Common myeloid progenitor, CD34-positive (primary cell): ENCODE data around the gene HERC4.

Experiments used
- CTCF ChIA-PET: fragments of 350-600 bp; sonication (Branson Sonifier 250); formaldehyde crosslinking; loops from one replicate; lab custom pipeline; 2021; ENCODE audit warnings: antibody characterized with exemption; lab: Charles Lee
- POLR2A ChIA-PET: fragments of 350-600 bp; sonication (Branson Sonifier 250); formaldehyde crosslinking; loops from one replicate; lab custom pipeline; 2021; ENCODE audit warnings: antibody characterized with exemption; lab: Charles Lee
- DNase-seq, 3 donors: peaks; one replicate each; pipeline versions ENCODE4 v3.0.0 to v3.0.0-alpha.2; 2013
- H3K27ac ChIP-seq, 2 experiments: 1 replicate in 1 of 2; 2 replicates in 1 of 2; pipeline ENCODE4 v1.7.0; 2013; ENCODE audit warnings: inconsistent platforms in 2 of 2, low read length in 2 of 2, mild to moderate bottlenecking in 2 of 2, low read depth in 1 of 2, moderate library complexity in 1 of 2; ENCODE audit not compliant: severe bottlenecking in 2 of 2, insufficient read depth in 1 of 2, poor library complexity in 1 of 2
- H3K27me3 ChIP-seq, 5 experiments: replicated peaks in 2 of 5; 1 replicate in 3 of 5; 2 replicates in 2 of 5; pipeline versions ENCODE4 v1.6.1 to v1.7.0; 2013; ENCODE audit warnings: low read length in 4 of 5, mild to moderate bottlenecking in 2 of 5, moderate library complexity in 2 of 5, inconsistent platforms in 1 of 5; ENCODE audit not compliant: insufficient read depth in 5 of 5, control insufficient read depth in 4 of 5
- H3K36me3 ChIP-seq, 4 experiments: 1 replicate in 2 of 4; 2 replicates in 2 of 4; pipeline versions ENCODE4 v1.6.1 to v1.7.0; 2013; ENCODE audit warnings: low read length in 3 of 4, control low read depth in 1 of 4, mild to moderate bottlenecking in 1 of 4; ENCODE audit not compliant: control insufficient read depth in 4 of 4, insufficient read depth in 4 of 4
- H3K4me1 ChIP-seq, 4 experiments: 1 replicate in 3 of 4; 2 replicates in 1 of 4; pipeline versions ENCODE4 v1.6.1 to v1.7.1; 2013; ENCODE audit warnings: low read length in 3 of 4, mild to moderate bottlenecking in 3 of 4, control low read depth in 1 of 4, inconsistent platforms in 1 of 4, moderate library complexity in 1 of 4; ENCODE audit not compliant: control insufficient read depth in 4 of 4, insufficient read depth in 4 of 4; ENCODE audit errors: control extremely low read depth in 1 of 4
- H3K4me3 ChIP-seq, 7 experiments: 1 replicate in 4 of 7; 2 replicates in 3 of 7; pipeline versions ENCODE4 v1.5.1 to v1.7.0; 2013; ENCODE audit warnings: mild to moderate bottlenecking in 7 of 7, low read length in 6 of 7, moderate library complexity in 6 of 7, inconsistent platforms in 2 of 7, low read depth in 2 of 7, control low read depth in 1 of 7; ENCODE audit not compliant: insufficient read depth in 4 of 7, control insufficient read depth in 1 of 7; ENCODE audit errors: extremely low read depth in 1 of 7
- H3K9me3 ChIP-seq, 5 experiments: 1 replicate in 4 of 5; 2 replicates in 1 of 5; pipeline versions ENCODE4 v1.6.1 to v1.7.1; 2013; ENCODE audit warnings: low read length in 4 of 5, mild to moderate bottlenecking in 2 of 5, inconsistent platforms in 1 of 5, low read depth in 1 of 5, moderate library complexity in 1 of 5; ENCODE audit not compliant: control insufficient read depth in 4 of 5, insufficient read depth in 2 of 5; ENCODE audit errors: control extremely low read depth in 1 of 5
- WGBS: methylation state at CpG from one replicate; pipeline ENCODE4 v1.1.5; 2013; ENCODE audit not compliant: insufficient coverage; 5-methylcytosine and 5-hydroxymethylcytosine counted together

Gene HERC4

DNA sequence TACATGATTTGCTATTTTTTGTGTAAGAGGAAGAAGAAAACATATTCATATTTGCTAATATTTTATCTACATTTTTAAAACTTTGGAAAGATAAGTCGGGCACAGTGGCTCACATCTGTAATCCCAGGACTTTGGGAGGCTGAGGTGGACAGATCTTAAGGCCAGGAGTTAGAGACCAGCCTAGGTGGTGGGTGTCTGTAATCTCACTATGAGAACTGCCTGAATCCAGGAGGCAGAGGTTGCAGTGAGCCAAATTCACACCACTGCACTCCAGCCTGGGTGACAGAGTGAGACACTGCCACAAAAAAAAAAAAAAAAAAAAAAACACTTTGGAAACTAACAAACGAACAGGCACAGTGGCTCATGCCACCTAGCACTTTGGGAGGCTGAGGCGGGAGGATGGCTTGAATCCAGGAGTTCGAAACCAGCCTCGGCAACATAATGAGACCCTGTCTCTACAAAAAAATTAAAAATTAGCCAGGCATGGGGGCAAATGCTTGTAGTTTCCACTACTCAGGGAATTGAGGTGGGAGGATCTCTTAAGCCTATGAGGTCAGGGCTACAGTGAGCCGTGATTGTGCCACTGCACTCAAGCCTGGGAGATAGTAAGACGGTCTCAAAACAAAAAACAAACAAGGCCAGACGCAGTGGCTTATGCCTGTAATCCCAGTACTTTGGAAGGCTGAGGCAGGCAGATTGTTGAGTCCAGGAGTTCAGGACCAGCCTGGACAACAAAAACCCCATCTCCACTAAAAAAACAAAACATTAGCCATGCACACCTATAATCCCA lies 25.6 kb downstream of the HERC4 start:
- POLR2A ChIA-PET = no interaction called here
- H3K4me3 ChIP-seq = no peak overlapping the region
- no peaks in the 10 kb centered on the region for H3K27me3 ChIP-seq
- no peaks in the 10 kb centered on the region for H3K9me3 ChIP-seq
- CTCF ChIA-PET = no interaction called here
- WGBS = 96% methylated on average over 3 of the region's 8 CpGs
- no peak for DNase-seq
- H3K27ac ChIP-seq = no peak overlapping the region
- H3K4me1 ChIP-seq = peaks cover 0 to 10% (median 7%) of the 10 kb centered on the region in 4 experiments
- H3K36me3 ChIP-seq = no peaks in the 10 kb centered on the region

DNA sequence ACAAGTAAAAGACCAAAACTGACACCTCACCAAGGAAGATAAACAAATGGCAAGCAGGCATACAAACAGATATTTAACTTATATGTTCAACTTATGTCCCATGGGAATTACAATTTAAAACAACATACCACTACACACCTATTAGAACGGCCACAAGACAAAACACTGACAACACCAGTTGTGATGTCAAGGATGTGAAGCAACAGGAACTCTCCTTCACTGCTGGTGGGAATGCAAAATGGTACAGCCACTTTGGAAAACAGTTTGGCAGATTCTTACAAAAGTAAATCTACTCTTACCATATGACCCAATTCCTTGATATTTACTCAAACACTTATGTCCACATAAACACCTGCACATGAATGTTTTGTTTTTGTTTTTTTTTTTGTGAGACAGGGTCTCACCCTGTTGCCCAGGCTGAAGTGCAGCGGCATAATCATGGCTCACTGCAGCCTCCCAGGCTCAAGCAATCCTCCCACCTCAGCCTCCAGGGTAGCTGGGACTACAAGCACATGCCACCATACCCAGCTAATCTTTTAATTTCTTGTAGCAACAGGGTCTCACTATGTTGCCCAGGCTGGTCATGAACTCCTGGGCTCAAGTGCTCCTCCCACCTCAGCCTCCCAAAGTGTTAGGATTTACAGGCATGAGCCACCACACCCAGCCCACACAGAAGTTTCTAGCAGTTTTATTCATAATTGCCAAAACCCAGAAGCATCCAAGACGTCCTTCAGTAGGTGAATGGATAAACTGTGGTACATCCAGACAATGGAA lies 27.3 kb downstream of the HERC4 start:
- Histone ChIP-seq H3K4me1 (peaks cover 0 to 9% (median 7%) of the 10 kb centered on the region in 4 experiments), H3K9me3 (no peaks in the 10 kb centered on the region), H3K4me3 (no peak overlapping the region), H3K36me3 (peaks cover 0 to 3% (median 0%) of the 10 kb centered on the region in 4 experiments), H3K27me3 (no peaks in the 10 kb centered on the region), H3K27ac (no peak overlapping the region)
- ChIA-PET POLR2A (interaction anchor here (0.6 kb wide), 1 partner anchor 260 kb away, joined by 6 read pairs; no protein-coding TSS in a partner anchor), CTCF (interaction anchor here (1.0 to 1.1 kb wide), 2 partner anchors 8 to 13 kb away, joined by 3 read pairs; no protein-coding TSS in a partner anchor)
- no CpG with 5 or more reads among the region's 3 CpGs for WGBS
- DNase-seq = no peak

DNA sequence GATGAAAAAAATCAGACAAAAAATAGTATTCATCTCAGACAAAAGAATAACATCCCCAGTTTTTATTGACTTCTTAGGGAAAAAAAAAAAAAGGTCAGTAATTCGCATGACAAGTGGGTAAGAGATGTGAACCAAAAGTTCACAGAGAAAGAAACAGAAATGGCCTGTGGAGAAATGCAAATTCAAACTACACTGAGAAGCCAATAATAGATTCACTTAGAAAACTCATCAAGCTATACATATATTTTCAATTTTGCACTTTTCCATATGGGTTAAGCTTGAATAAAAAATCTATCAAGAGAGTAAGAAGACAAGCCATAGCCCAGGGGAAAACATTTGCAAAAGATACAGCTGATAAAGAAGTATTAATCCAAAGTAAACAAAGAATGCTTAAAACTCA lies 28.0 kb downstream of the HERC4 start:
- no peak overlapping the region for H3K4me3 ChIP-seq
- WGBS = no CpG with 5 or more reads among the region's 1 CpG
- H3K27ac ChIP-seq = no peak overlapping the region
- no peaks in the 10 kb centered on the region for H3K9me3 ChIP-seq
- no peak for DNase-seq
- ChIA-PET CTCF (interaction anchor here (0.6 to 1.1 kb wide), 3 partner anchors 9 to 323 kb away, joined by 3 read pairs; no protein-coding TSS in a partner anchor), POLR2A (interaction anchor here (0.6 kb wide), 1 partner anchor 259 kb away, joined by 6 read pairs; no protein-coding TSS in a partner anchor)
- H3K27me3 ChIP-seq = no peaks in the 10 kb centered on the region
- H3K4me1 ChIP-seq = peaks cover 0 to 4% (median 2%) of the 10 kb centered on the region in 4 experiments
- H3K36me3 ChIP-seq = peaks cover 0 to 3% (median 0%) of the 10 kb centered on the region in 4 experiments

DNA sequence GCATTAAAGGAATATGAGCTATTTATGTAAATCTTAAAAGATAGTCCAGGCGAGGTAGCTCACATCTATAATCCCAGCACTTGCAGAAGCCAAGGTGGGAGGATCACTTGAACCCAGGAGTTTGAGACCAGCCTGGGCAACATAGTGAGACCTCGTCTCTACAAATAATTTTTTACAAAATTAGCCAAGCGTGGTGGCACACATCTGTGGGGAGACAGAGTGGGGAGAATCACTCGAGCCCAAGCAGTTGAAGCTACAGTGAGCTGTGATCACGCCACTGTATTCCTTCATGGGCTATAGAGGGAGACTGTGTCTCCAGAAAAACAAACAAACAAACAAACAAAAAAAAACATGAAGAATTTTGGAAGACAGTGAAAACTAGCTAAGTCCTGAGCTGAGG lies 28.4 kb downstream of the HERC4 start:
- CTCF ChIA-PET = interaction anchor here (0.6 to 0.7 kb wide), 2 partner anchors 162 to 323 kb away, joined by 3 read pairs; no protein-coding TSS in a partner anchor
- no peak for DNase-seq
- Histone ChIP-seq H3K27me3 (no peaks in the 10 kb centered on the region), H3K4me1 (peaks cover 0 to 4% (median 2%) of the 10 kb centered on the region in 4 experiments), H3K36me3 (peaks cover 0 to 3% (median 0%) of the 10 kb centered on the region in 4 experiments), H3K27ac (no peak overlapping the region), H3K9me3 (no peaks in the 10 kb centered on the region), H3K4me3 (no peak overlapping the region)
- no CpG with 5 or more reads among the region's 5 CpGs for WGBS
- POLR2A ChIA-PET = no interaction called here

DNA sequence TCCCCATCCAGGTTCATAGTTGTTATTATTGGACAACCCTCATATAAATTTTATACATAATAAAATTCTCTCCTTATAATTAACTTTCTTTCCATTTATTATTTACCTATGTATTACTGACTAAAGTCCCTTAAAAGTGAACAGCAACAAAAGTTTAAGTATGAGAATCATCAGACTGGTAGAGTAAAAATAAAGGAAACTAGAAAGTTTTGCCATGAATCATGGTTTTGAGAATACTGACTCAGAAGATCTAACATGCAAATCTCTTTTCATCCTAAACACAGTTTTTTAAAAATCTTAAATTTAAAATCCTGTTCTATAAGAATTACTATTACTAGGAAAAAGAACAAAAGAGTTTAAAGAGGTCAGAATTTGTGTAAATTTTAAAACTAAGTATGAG lies 32.1 kb downstream of the HERC4 start:
- POLR2A ChIA-PET = no interaction called here
- CTCF ChIA-PET = no interaction called here
- Histone ChIP-seq H3K9me3 (no peaks in the 10 kb centered on the region), H3K27ac (no peak overlapping the region), H3K27me3 (no peaks in the 10 kb centered on the region), H3K4me1 (peaks cover 0 to 4% (median 2%) of the 10 kb centered on the region in 4 experiments), H3K4me3 (no peak overlapping the region), H3K36me3 (peaks cover 0 to 3% (median 1%) of the 10 kb centered on the region in 4 experiments)
- no peak for DNase-seq

DNA sequence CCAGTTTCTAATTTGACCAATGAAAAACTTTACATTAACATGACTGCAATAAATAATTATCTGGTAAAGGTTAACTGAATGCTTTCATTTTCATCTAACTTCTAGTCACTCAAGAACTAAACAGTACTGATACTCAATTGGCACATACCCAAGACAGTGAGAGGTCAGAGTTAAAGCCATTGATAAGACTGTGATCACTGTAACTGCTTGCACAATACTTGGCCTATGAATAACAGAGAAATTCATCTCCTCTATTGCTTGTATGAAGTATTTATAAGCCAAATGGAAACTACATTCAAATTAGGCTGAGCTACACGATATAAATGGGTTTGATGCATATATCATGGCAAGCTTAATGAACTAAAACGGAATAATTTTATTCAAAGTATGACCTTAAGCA lies 43.0 kb downstream of the HERC4 start:
- Histone ChIP-seq H3K9me3 (no peaks in the 10 kb centered on the region), H3K4me1 (no peaks in the 10 kb centered on the region)
- POLR2A ChIA-PET = no interaction called here

More for the DNA sequence above, 43.0 kb downstream of the HERC4 start:
- DNase-seq = no peak
- no peak overlapping the region for H3K27ac ChIP-seq
- no peak overlapping the region for H3K4me3 ChIP-seq
- no CpG with 5 or more reads among the region's 2 CpGs for WGBS
- CTCF ChIA-PET = interaction anchor here (1.0 kb wide), 1 partner anchor 35 kb away, joined by 3 read pairs; no protein-coding TSS in a partner anchor
- no peaks in the 10 kb centered on the region for H3K27me3 ChIP-seq
- peaks cover 2 to 19% (median 7%) of the 10 kb centered on the region in 4 experiments for H3K36me3 ChIP-seq
